PC-9 (cell line): ENCODE measurements around the gene ELAVL4. TPM values are rescaled to one million over a fixed set of nuclear protein-coding genes. Genes with fewer than 3 reads are reported as not detected.

Experiments used
- BruUV-seq: library from RNA; stranded (reverse); fragments of 400-500 nt; replicated peaks from 2 replicates; lab custom pipeline; 2021; lab: Mats Ljungman, UMichigan
- CTCF ChIA-PET: fragments of 300-600 bp; sonication (Branson Sonifier 250); formaldehyde crosslinking; loops from one replicate; lab custom pipeline; 2022; ENCODE audit warnings: antibody characterized with exemption; lab: Charles Lee
- POLR2A ChIA-PET: fragments of 300-600 bp; sonication (Branson Sonifier 250); formaldehyde crosslinking; loops from one replicate; lab custom pipeline; 2022; ENCODE audit warnings: antibody characterized with exemption; ENCODE audit not compliant: unreplicated experiment; lab: Charles Lee
- DNase-seq, 2 experiments: peaks; one replicate each; pipeline versions ENCODE4 v3.0.0 to v3.0.0-alpha.2; 2015 to 2022; ENCODE audit warnings: mixed read lengths in 1 of 2
- H2AFZ ChIP-seq: fragments of 200-600 bp; sonication (generic); 2 replicates; pipeline ENCODE4 v1.8.1; 2017; ENCODE audit warnings: antibody characterized with exemption
- H3F3A ChIP-seq: fragments of 200-600 bp; sonication (generic); 2 replicates; pipeline ENCODE4 v1.8.1; 2017; ENCODE audit warnings: antibody characterized with exemption, mild to moderate bottlenecking, low read depth; ENCODE audit not compliant: insufficient read depth
- H3K27ac ChIP-seq: fragments of 200-600 bp; sonication (generic); 2 replicates; pipeline ENCODE4 v1.6.1; 2016; ENCODE audit warnings: mixed run types
- H3K27me3 ChIP-seq: fragments of 200-600 bp; sonication (generic); 2 replicates; pipeline ENCODE4 v1.6.1; 2016; ENCODE audit warnings: low read depth, mixed run types; ENCODE audit not compliant: insufficient read depth
- H3K36me3 ChIP-seq: fragments of 200-600 bp; sonication (generic); 2 replicates; pipeline ENCODE4 v1.6.1; 2016; ENCODE audit warnings: low read depth, mixed run types
- H3K4me1 ChIP-seq: fragments of 200-600 bp; sonication (generic); replicated peaks from 2 replicates; pipeline ENCODE4 v1.6.1; 2016; ENCODE audit warnings: mixed run types; ENCODE audit not compliant: insufficient read depth
- H3K4me2 ChIP-seq: fragments of 200-600 bp; sonication (generic); 2 replicates; pipeline ENCODE4 v1.6.1; 2017; ENCODE audit warnings: mixed run types
- H3K4me3 ChIP-seq: fragments of 200-600 bp; sonication (generic); 2 replicates; pipeline ENCODE4 v1.6.1; 2016; ENCODE audit warnings: mixed run types
- H3K79me2 ChIP-seq: fragments of 200-600 bp; sonication (generic); 2 replicates; pipeline ENCODE4 v1.6.1; 2017; ENCODE audit warnings: low read depth, mixed run types
- H3K9me2 ChIP-seq: fragments of 200-600 bp; sonication (generic); 2 replicates; pipeline ENCODE4 v1.8.1; 2017; ENCODE audit warnings: mild to moderate bottlenecking; ENCODE audit not compliant: insufficient read depth
- H3K9me3 ChIP-seq: fragments of 200-600 bp; sonication (generic); 2 replicates; pipeline ENCODE4 v1.8.1; 2016; ENCODE audit warnings: low read depth; ENCODE audit not compliant: insufficient read depth
- H4K20me1 ChIP-seq: fragments of 200-600 bp; sonication (generic); 2 replicates; pipeline ENCODE4 v1.8.1; 2017; ENCODE audit not compliant: insufficient read depth
- EZH2 ChIP-seq: fragments of 200-600 bp; sonication (generic); IDR thresholded peaks from 2 replicates; pipeline ENCODE4 v1.8.0; 2017; ENCODE audit warnings: antibody characterized with exemption, low read depth
- intact Hi-C: fragments of 100-400 bp; cut with micrococcal nuclease; formaldehyde crosslinking; loops from one replicate; pipeline ENCODE4 v1.10.0; 2022; ENCODE audit not compliant: unreplicated experiment
- total RNA-seq: library from RNA; stranded (reverse); gene quantifications from 2 replicates; pipeline ENCODE4 v1.2.3, GENCODE V29; 2021
- TF ChIP-seq, protein P1 (sequence below): fragments of 200-600 bp; sonication (generic); conservative IDR thresholded peaks from 2 replicates; pipeline ENCODE4 v1.6.1; 2017; ENCODE audit warnings: mixed run types, antibody characterized with exemption, mild to moderate bottlenecking, moderate library complexity

The ELAVL4 gene
- total RNA-seq, 1 experiment from 2014 or later: not detected

DNA sequence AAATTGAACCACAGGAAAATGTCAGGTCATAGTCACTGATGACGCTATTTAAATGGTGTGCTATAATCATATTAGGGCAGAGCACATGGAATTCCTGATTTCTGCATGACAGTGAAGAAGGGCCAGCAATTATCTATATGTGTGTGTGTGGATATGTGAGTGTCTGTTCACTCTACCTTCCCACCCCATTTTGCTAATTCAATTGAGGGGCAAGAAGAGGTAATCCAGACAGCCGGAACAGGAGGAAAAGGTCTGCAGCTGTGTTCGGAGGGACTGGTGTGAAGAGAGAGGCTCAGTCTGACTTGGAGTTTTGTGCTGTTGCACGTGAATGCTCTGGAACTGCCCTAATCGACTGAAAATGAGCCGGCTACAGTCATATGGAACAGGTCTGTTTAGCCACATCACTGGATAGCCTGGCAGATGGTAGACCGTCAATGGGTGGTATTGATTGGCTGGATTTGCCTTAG, 5.1 kb upstream of the ELAVL4 start:
- BruUV-seq: no TSS peak

DNA sequence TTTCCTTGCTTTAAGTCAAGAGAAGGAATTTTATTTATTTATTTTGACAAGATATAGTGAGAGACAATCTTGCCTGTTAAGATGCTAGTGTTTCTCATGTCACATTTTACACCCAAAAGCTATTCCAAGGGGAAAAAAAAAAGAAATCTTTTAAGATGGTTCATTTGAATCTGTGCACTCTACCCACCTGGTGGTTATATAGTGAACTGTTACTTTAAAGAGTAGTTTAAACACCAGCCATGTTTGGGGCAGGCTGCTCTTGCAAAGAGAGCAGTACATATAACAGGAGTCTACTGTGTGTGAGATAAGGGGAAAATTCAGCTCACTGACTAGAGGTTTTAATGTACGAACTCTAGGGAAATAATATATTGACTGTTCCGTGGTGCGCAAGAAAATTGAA, 3.3 kb upstream of the ELAVL4 start:
- Histone ChIP-seq H3K27me3 (peaks cover 58% of the 10 kb centered on the region), H3K36me3 (no peaks in the 10 kb centered on the region), H2AFZ (no peak overlapping the region), H3K9me2 (no peaks in the 10 kb centered on the region), H3F3A (no peaks in the 10 kb centered on the region), H3K9me3 (no peaks in the 10 kb centered on the region), H3K4me1 (no peaks in the 10 kb centered on the region), H3K79me2 (no peaks in the 10 kb centered on the region), H3K4me2 (no peak overlapping the region), H3K4me3 (no peak overlapping the region), H3K27ac (no peak overlapping the region), H4K20me1 (no peaks in the 10 kb centered on the region)
- ChIA-PET CTCF (no interaction called here), POLR2A (no interaction called here)
- BruUV-seq: no TSS peak
- DNase-seq: no peak
- TF ChIP-seq EZH2: no peak
- TF ChIP-seq, protein P1, sequence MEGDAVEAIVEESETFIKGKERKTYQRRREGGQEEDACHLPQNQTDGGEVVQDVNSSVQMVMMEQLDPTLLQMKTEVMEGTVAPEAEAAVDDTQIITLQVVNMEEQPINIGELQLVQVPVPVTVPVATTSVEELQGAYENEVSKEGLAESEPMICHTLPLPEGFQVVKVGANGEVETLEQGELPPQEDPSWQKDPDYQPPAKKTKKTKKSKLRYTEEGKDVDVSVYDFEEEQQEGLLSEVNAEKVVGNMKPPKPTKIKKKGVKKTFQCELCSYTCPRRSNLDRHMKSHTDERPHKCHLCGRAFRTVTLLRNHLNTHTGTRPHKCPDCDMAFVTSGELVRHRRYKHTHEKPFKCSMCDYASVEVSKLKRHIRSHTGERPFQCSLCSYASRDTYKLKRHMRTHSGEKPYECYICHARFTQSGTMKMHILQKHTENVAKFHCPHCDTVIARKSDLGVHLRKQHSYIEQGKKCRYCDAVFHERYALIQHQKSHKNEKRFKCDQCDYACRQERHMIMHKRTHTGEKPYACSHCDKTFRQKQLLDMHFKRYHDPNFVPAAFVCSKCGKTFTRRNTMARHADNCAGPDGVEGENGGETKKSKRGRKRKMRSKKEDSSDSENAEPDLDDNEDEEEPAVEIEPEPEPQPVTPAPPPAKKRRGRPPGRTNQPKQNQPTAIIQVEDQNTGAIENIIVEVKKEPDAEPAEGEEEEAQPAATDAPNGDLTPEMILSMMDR: 0 out of 2 replicates have a peak, but pooled peaks have one; percentile 44
- intact Hi-C loops: no loop called here

More for the DNA sequence above, 5.1 kb upstream of the ELAVL4 start:
- no peak overlapping the region for H3K4me3 ChIP-seq
- no peaks in the 10 kb centered on the region for H3K4me1 ChIP-seq
- H3K9me3 ChIP-seq: no peaks in the 10 kb centered on the region
- CTCF ChIA-PET: no interaction called here
- H3K27me3 ChIP-seq: peaks cover 42% of the 10 kb centered on the region; the same call in 1 of the 2 replicates
- H3K9me2 ChIP-seq: no peaks in the 10 kb centered on the region
- no peaks in the 10 kb centered on the region for H3F3A ChIP-seq
- H3K4me2 ChIP-seq: no peak overlapping the region
- intact Hi-C loops: no loop called here
- no peak for TF ChIP-seq EZH2
- TF ChIP-seq, protein P1: no peak
- H2AFZ ChIP-seq: no peak overlapping the region
- H3K27ac ChIP-seq: no peak overlapping the region
- H3K36me3 ChIP-seq: no peaks in the 10 kb centered on the region
- H4K20me1 ChIP-seq: no peaks in the 10 kb centered on the region
- POLR2A ChIA-PET: interaction anchor here (0.6 kb wide), 1 partner anchor 101 kb away, joined by 6 read pairs; no protein-coding TSS in a partner anchor
- DNase-seq: no peak
- no peaks in the 10 kb centered on the region for H3K79me2 ChIP-seq

DNA sequence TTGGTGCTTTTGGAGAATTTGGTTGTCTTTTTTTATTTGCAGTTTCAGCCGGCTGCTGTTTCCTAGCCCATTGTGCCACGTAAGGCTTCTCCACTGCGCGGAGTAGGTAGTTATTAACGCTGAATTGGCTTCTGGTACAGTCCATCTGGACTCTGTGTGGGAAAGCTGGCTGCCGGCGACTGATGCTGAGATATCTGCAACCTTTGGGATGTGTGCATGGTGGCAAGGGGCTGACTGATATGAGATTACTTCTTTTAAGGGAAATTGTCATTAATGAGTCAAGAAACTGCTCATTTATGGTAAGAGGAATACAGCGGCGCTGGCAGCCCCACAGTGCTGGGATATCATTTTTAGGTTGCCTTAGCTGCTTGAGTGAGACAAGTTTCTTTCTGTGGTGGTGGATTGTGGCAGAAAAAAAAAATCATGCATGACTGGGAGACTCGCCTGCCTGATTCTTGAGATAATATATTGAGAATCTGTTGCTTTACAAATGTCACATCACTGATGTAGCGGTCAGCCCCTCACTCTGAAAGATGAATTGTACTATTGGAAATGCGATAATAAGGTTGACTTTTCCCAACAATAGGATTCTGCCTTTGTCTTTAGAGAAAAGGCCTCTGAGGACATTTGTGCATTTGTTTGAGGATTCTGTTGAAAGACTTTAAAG, 2.5 kb upstream of the ELAVL4 start:
- Histone ChIP-seq H3K36me3 (no peaks in the 10 kb centered on the region), H2AFZ (no peak overlapping the region), H3F3A (no peaks in the 10 kb centered on the region), H3K9me3 (no peaks in the 10 kb centered on the region), H3K4me1 (no peaks in the 10 kb centered on the region), H3K9me2 (no peaks in the 10 kb centered on the region), H3K79me2 (no peaks in the 10 kb centered on the region), H3K27ac (no peak overlapping the region), H4K20me1 (no peaks in the 10 kb centered on the region), H3K4me3 (no peak overlapping the region), H3K4me2 (no peak overlapping the region), H3K27me3 (peaks cover 66% of the 10 kb centered on the region)
- intact Hi-C loops: no loop called here
- TF ChIP-seq, protein P1: no peak
- no peak for TF ChIP-seq EZH2
- ChIA-PET POLR2A (no interaction called here), CTCF (no interaction called here)
- no peak for DNase-seq
- no TSS peak for BruUV-seq
